Testis (tissue), 2 donors: Measurements from ENCODE around the gene TRIM16.
"Not testable (repeated sequence)": the region's sequence is repeated elsewhere in the genome, so short reads cannot be mapped to it uniquely, and the experiment has no call there.

Experiments
- POLR2A ChIP-seq: fragments of 450-650 bp; IDR thresholded peaks from one replicate; pipeline ENCODE4 v1.6.1; 2017; ENCODE audit warnings: antibody characterized with exemption, mild to moderate bottlenecking, moderate library complexity
- TF ChIP-seq, protein P1 (sequence below), 3 experiments: fragments of 450-650 bp in 2 of 3; fragments of 200-600 bp in 1 of 3; sonication (generic) in 1 of 3; IDR thresholded peaks; one replicate each; pipeline ENCODE4 v1.5.1; 2016 to 2019; ENCODE audit warnings: antibody characterized with exemption in 3 of 3, mild to moderate bottlenecking in 2 of 3, moderate library complexity in 1 of 3

DNA sequence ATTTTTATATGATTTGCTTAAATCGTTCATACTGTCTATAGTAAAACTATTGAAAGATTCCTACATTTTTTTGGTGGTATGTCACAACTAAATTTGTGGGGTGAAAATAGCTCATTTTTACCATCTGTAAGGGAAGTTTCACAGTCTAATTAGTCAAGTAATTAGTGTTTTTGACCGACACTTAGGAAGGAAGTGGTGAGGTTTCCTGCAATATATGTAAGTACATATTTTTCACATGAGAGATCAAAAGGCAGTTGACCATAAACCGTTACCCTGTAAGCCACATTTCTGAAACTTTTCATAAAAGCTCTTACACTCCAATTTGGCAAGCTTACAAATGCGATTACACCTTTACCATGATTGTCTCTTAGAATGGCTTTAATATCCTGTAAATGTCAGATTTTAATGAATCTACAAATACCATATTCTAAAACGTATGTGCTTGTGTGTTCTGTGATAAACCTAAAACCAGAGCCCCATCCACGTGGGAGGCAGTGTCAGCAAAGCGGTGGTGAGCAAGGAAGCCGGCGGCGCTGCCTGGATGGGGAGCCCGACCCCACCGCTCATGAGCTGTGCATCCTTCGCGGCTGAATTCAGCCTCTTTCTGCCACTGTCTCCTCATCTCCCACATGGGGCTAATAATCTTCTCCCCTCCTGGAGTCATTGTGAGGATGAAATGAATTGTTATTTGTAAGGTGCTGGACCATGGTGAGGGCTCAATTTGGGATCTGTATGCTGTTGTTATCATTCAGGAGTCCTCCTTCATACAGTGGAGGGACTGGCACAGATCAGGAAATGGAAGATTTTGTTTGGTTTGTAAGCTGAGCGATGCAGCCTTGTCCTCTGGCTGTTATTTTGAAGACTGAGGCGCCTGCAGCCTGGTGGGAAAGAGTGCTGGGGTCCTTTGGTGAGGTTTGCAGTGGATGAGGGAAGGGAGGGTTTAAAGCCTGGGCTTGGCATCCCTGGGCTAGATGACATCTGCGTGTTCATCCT lies 94.3 kb downstream of the TRIM16 start:
- TF ChIP-seq, protein P1, sequence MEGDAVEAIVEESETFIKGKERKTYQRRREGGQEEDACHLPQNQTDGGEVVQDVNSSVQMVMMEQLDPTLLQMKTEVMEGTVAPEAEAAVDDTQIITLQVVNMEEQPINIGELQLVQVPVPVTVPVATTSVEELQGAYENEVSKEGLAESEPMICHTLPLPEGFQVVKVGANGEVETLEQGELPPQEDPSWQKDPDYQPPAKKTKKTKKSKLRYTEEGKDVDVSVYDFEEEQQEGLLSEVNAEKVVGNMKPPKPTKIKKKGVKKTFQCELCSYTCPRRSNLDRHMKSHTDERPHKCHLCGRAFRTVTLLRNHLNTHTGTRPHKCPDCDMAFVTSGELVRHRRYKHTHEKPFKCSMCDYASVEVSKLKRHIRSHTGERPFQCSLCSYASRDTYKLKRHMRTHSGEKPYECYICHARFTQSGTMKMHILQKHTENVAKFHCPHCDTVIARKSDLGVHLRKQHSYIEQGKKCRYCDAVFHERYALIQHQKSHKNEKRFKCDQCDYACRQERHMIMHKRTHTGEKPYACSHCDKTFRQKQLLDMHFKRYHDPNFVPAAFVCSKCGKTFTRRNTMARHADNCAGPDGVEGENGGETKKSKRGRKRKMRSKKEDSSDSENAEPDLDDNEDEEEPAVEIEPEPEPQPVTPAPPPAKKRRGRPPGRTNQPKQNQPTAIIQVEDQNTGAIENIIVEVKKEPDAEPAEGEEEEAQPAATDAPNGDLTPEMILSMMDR (IDR thresholded peaks at IDR 0.05), result not testable (repeated sequence)
- TF ChIP-seq POLR2A, result not testable (repeated sequence)
